ENCODE measurements around the gene ZDHHC22. TPM values are rescaled to one million over a fixed set of nuclear protein-coding genes. Genes with fewer than 3 reads are reported as not detected.

The ZDHHC22 gene
- total RNA-seq, 1 donor = not detected

- H3K4me3 ChIP-seq (ENCODE audit: low read depth, low read length) = no peak overlapping the region
- TF ChIP-seq CTCF (IDR thresholded peaks at IDR 0.05; ENCODE audit: insufficient read depth, low read length) = no peak
- DNase-seq (ENCODE audit: low read depth) = no peak
Observed at GRCh38 chr14:77184396-77185092, 43.0 kb upstream of the ZDHHC22 start.

GRCh38 chr14:77183896-77184295 is 42.3 kb upstream of the ZDHHC22 start:
- TF ChIP-seq CTCF (IDR thresholded peaks at IDR 0.05; ENCODE audit: insufficient read depth, low read length) = no peak
- no peak overlapping the region for H3K4me3 ChIP-seq (ENCODE audit: low read depth, low read length)
- DNase-seq (ENCODE audit: low read depth) = no peak

DNA sequence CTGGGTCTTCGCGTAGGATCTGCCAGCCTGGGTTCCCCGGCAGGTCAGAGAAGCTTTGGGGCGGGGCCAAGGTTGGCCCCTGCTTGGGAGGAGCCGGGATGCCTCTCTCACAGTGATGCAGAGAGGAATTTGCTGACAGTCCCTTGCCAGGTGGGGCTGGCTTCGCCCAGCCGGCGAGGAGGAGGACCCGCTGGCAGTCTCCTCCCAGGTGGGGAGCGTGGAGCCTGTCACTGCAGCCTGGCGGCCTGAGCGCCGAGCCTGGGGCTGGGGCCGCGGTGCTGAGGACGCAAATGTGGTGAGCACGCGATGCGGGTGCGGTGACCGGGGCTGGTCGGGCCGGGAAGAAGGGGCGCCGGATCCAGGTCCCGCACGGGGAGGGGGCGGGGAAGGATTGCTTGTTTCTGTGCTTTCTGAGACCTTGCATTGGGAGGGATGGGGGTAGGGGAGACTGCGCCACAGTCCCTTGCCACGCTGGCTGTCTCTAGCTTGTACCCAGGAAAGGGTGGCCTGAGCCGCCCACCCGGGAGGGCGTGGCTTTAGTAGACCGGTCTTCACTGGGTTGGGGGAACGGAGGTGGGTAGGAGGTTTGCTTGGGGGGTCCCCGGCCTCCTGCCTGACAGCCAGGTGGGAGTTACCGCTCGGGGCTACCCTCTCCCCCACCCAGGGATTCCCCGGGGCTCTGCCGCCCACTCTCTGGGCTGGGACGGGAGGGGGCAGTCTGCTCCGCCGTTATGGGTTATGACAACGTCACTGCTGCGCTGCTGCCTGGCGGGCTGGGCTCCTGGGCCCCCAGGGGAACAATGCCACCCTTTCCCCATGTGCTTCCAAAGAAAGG is 40.2 kb upstream of the ZDHHC22 start, which contains the start of gene TMEM63C:
Gene TMEM63C (plus strand): TSS at position 196 of the 835 bp plus-strand sequence. CDS start 37,016 bp downstream, outside the sequence.
- H3K4me3 ChIP-seq (ENCODE audit: low read depth, low read length) = peak within 1 kb of the TSS; percentile 17
- no peak for DNase-seq (ENCODE audit: low read depth)
- no peak for TF ChIP-seq CTCF (IDR thresholded peaks at IDR 0.05; ENCODE audit: insufficient read depth, low read length)

GRCh38 chr14:77180726-77181602 is 39.4 kb upstream of the ZDHHC22 start:
- TF ChIP-seq CTCF (IDR thresholded peaks at IDR 0.05; ENCODE audit: insufficient read depth, low read length) = no peak
- DNase-seq (ENCODE audit: low read depth) = no peak
- no peak overlapping the region for H3K4me3 ChIP-seq (ENCODE audit: low read depth, low read length)

GRCh38 chr14:77178656-77179055 is 37.1 kb upstream of the ZDHHC22 start:
- TF ChIP-seq CTCF (IDR thresholded peaks at IDR 0.05; ENCODE audit: insufficient read depth, low read length) = no peak
- H3K4me3 ChIP-seq (ENCODE audit: low read depth, low read length) = no peak overlapping the region
- no peak for DNase-seq (ENCODE audit: low read depth)

DNA sequence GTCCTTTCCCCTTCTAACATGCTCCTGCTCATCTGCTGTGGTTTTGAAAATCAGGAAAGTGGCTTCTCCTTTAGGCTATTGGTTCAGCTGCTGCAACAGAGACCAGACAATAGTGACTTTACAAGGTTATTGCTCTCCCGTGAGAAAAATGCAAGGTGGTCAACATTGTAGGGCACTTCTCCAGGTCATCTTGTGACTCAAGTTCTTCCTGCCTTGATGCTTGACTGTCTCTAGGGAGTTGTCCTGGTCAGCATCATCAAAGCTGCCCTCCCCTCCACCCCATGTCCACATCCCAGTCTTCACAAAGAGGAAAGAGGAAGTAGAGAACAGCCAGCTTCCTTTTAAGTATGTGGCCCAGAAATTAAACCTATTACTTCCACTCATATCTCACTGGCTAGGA is 36.1 kb upstream of the ZDHHC22 start:
- TF ChIP-seq CTCF (IDR thresholded peaks at IDR 0.05; ENCODE audit: insufficient read depth, low read length) = no peak
- no peak overlapping the region for H3K4me3 ChIP-seq (ENCODE audit: low read depth, low read length)
- DNase-seq (ENCODE audit: low read depth) = no peak

Data from fibroblast of the aortic adventitia (primary cell).